K562 (cell line): ENCODE results near the gene DNAH17. TPM values are rescaled to one million over a fixed set of nuclear protein-coding genes. Genes with fewer than 3 reads are reported as not detected.

Experiments used
- ATAC-seq: fragments of 200-7000 bp; cut with Tn5 transposase; 3 replicates; pipeline ENCODE4 v1.9.1; 2020; ENCODE audit warnings: moderate library complexity
- BruUV-seq: library from RNA; stranded (reverse); fragments of 400-500 nt; replicated peaks from 2 replicates; lab custom pipeline; 2021; lab: Mats Ljungman, UMichigan
- CTCF ChIA-PET: fragments of 300-600 bp; formaldehyde crosslinking; extraction: SDS; loops from one replicate; lab custom pipeline; 2021; ENCODE audit warnings: low intra/inter-chr PET ratio; lab: Yijun Ruan, JAX
- POLR2A ChIA-PET: fragments of 300-600, 350-650 bp; sonication (Branson Sonifier 250); formaldehyde crosslinking; extraction: SDS; loops from one replicate; lab custom pipeline; 2021; ENCODE audit warnings: antibody characterized with exemption, inconsistent platforms; lab: Yijun Ruan, JAX
- DNase-seq, 4 experiments: peaks; one replicate each; pipeline versions ENCODE4 v3.0.0 to v3.0.0-alpha.2; 2011 to 2018; ENCODE audit warnings: low spot score in 3 of 4, mixed read lengths in 3 of 4; ENCODE audit errors: extremely low read depth in 1 of 4
- FAIRE-seq: peaks from 2 replicates; lab custom pipeline; 2011; peaks lifted over from hg19 to GRCh38; lab: Jason Lieb, UNC
- H2AFZ ChIP-seq: 2 replicates; pipeline ENCODE4 v1.6.0; 2011; ENCODE audit warnings: low read depth, low read length, control low read depth, inconsistent platforms
- H3K27ac ChIP-seq: fragments of 200-600 bp; 3 replicates; pipeline ENCODE4 v1.8.0; 2011; ENCODE audit warnings: low read depth, mild to moderate bottlenecking, control low read depth, inconsistent platforms, low read length, moderate library complexity, mixed read lengths; ENCODE audit errors: extremely low read depth
- H3K27me3 ChIP-seq, 2 experiments: fragments of 300-600 bp in 1 of 2; 2 replicates in 1 of 2; 3 replicates in 1 of 2; pipeline versions ENCODE4 v1.6.0 to v1.8.0; 2011; ENCODE audit warnings: inconsistent platforms in 2 of 2, low read length in 2 of 2, mild to moderate bottlenecking in 1 of 2, mixed read lengths in 1 of 2, moderate library complexity in 1 of 2; ENCODE audit not compliant: control insufficient read depth in 2 of 2, insufficient read depth in 2 of 2
- H3K36me3 ChIP-seq: fragments of 300-600 bp; 3 replicates; pipeline ENCODE4 v1.8.0; 2011; ENCODE audit warnings: mild to moderate bottlenecking, low read length, inconsistent platforms; ENCODE audit not compliant: control insufficient read depth, insufficient read depth
- H3K4me1 ChIP-seq, 2 experiments: fragments of 200-600 bp in 1 of 2; replicated peaks in 1 of 2; 2 replicates in 1 of 2; 3 replicates in 1 of 2; pipeline versions ENCODE4 v1.5.1 to v1.8.0; 2011; ENCODE audit warnings: inconsistent platforms in 2 of 2, low read length in 2 of 2, mild to moderate bottlenecking in 1 of 2, mixed read lengths in 1 of 2, moderate library complexity in 1 of 2; ENCODE audit not compliant: control insufficient read depth in 2 of 2, insufficient read depth in 2 of 2
- H3K4me2 ChIP-seq: 2 replicates; pipeline ENCODE4 v1.6.1; 2011; ENCODE audit warnings: low read length, control low read depth, inconsistent platforms, mixed read lengths; ENCODE audit not compliant: insufficient read depth
- H3K4me3 ChIP-seq: fragments of 200-600 bp; sonication (generic), shearing (Covaris generic); 2 replicates; pipeline ENCODE4 v1.5.1; 2016; ENCODE audit warnings: control low read depth, inconsistent platforms
- H3K79me2 ChIP-seq: fragments of 200-600 bp; 3 replicates; pipeline ENCODE4 v1.8.0; 2011; ENCODE audit warnings: low read length, inconsistent platforms; ENCODE audit not compliant: control insufficient read depth, insufficient read depth
- H3K9ac ChIP-seq, 2 experiments: 2 replicates each; pipeline versions ENCODE4 v1.6.0 to v1.6.1; 2011; ENCODE audit warnings: low read depth in 2 of 2, low read length in 2 of 2, control low read depth in 1 of 2, inconsistent platforms in 1 of 2, mild to moderate bottlenecking in 1 of 2, mixed read lengths in 1 of 2; ENCODE audit not compliant: insufficient read depth in 1 of 2
- H3K9me1 ChIP-seq: one replicate; pipeline ENCODE4 v1.6.0; 2011; ENCODE audit warnings: inconsistent platforms, mild to moderate bottlenecking, low read length, moderate library complexity; ENCODE audit not compliant: control insufficient read depth, insufficient read depth
- H3K9me3 ChIP-seq: replicated peaks from 2 replicates; pipeline ENCODE4 v1.5.1; 2011; ENCODE audit warnings: low read depth, low read length, inconsistent platforms; ENCODE audit not compliant: control insufficient read depth, insufficient read depth
- H4K20me1 ChIP-seq: replicated peaks from 2 replicates; pipeline ENCODE4 v1.6.1; 2011; ENCODE audit warnings: low read length, inconsistent platforms, mixed read lengths; ENCODE audit not compliant: control insufficient read depth, insufficient read depth
- BRCA1 ChIP-seq, 2 experiments: fragments of 450-650 bp in 1 of 2; sonication (generic) in 1 of 2; formaldehyde crosslinking in 1 of 2; IDR thresholded peaks; 2 replicates each; pipeline versions ENCODE4 v1.5.0 to v1.6.1; 2017 to 2020; ENCODE audit warnings: mild to moderate bottlenecking in 1 of 2, missing genetic modification reagents in 1 of 2
- CHD4 ChIP-seq: fragments of 200-600 bp; sonication (generic); IDR thresholded peaks from 3 replicates; pipeline ENCODE4 v1.6.1; 2012; ENCODE audit warnings: low read depth, mild to moderate bottlenecking, mixed read lengths, low read length, inconsistent platforms; ENCODE audit not compliant: insufficient read depth, insufficient replicate concordance, poor library complexity, severe bottlenecking
- CREM ChIP-seq: IDR thresholded peaks from 2 replicates; pipeline ENCODE4 v1.6.1; 2014; ENCODE audit warnings: antibody characterized with exemption, low read depth
- DIDO1 ChIP-seq: fragments of 450-650 bp; IDR thresholded peaks from 2 replicates; pipeline ENCODE4 v1.6.1; 2016; ENCODE audit warnings: low read depth, missing biosample characterization, missing genetic modification characterization
- EHMT2 ChIP-seq: fragments of 450-650 bp; IDR thresholded peaks from 2 replicates; pipeline ENCODE4 v1.6.1; 2018; ENCODE audit warnings: antibody characterized with exemption
- GABPB2 ChIP-seq: fragments of 250-450 bp; sonication (Bioruptor Pico); conservative IDR thresholded peaks from 2 replicates; pipeline ENCODE4 v1.5.1; 2021; ENCODE audit warnings: mild to moderate bottlenecking
- HEY1 ChIP-seq: fragments of 250-450 bp; sonication (Bioruptor Pico); IDR thresholded peaks from 2 replicates; pipeline ENCODE4 v1.5.0; 2020; ENCODE audit warnings: mild to moderate bottlenecking, moderate library complexity, borderline replicate concordance
- LEF1 ChIP-seq: fragments of 450-650 bp; IDR thresholded peaks from 2 replicates; pipeline ENCODE4 v1.6.1; 2016; ENCODE audit warnings: mild to moderate bottlenecking
- MAFF ChIP-seq: IDR thresholded peaks from 2 replicates; pipeline ENCODE4 v1.6.1; 2012; ENCODE audit warnings: low read length, improper control_type of control experiment
- RAD21 ChIP-seq, 2 experiments: fragments of 250-450 bp in 1 of 2; fragments of 450-650 bp in 1 of 2; sonication (Bioruptor Pico) in 1 of 2; formaldehyde crosslinking in 1 of 2; IDR thresholded peaks in 1 of 2; conservative IDR thresholded peaks in 1 of 2; 2 replicates each; pipeline versions ENCODE4 v1.4.0 to v1.8.0; 2020 to 2022; ENCODE audit warnings: mild to moderate bottlenecking in 2 of 2, moderate library complexity in 1 of 2
- RBBP5 ChIP-seq: fragments of 200-600 bp; sonication (generic); IDR thresholded peaks from 2 replicates; pipeline ENCODE4 v1.6.1; 2012; ENCODE audit warnings: borderline replicate concordance, mild to moderate bottlenecking, low read length, control low read depth, inconsistent platforms; ENCODE audit not compliant: insufficient read depth, poor library complexity, severe bottlenecking
- SREBF2 ChIP-seq: sonication (generic); formaldehyde crosslinking; IDR thresholded peaks from 2 replicates; pipeline ENCODE4 v1.4.0; 2020; ENCODE audit warnings: mild to moderate bottlenecking, missing genetic modification reagents
- ZNF124 ChIP-seq: sonication (generic); formaldehyde crosslinking; IDR thresholded peaks from 2 replicates; pipeline ENCODE4 v1.8.1; 2022; ENCODE audit warnings: missing genetic modification reagents
- ZNF507 ChIP-seq: conservative IDR thresholded peaks from 2 replicates; pipeline ENCODE4 v1.6.1; 2017; ENCODE audit warnings: missing genetic modification characterization, missing compliant biosample characterization
- ZNF778 ChIP-seq: fragments of 450-650 bp; formaldehyde crosslinking; IDR thresholded peaks from 2 replicates; pipeline ENCODE4 v1.4.0; 2020; ENCODE audit warnings: mild to moderate bottlenecking, moderate library complexity
- ZSCAN29 ChIP-seq: fragments of 450-650 bp; IDR thresholded peaks from 2 replicates; pipeline ENCODE4 v1.6.1; 2017
- WGBS: fragments of 100-300 bp; shearing (Covaris generic); methylation state at CpG from one replicate; pipeline ENCODE4 v1.1.6; 2016; ENCODE audit warnings: low coverage, mixed read lengths; ENCODE audit not compliant: insufficient coverage; ENCODE audit errors: missing lambda C conversion rate; 5-methylcytosine and 5-hydroxymethylcytosine counted together
- in situ Hi-C: fragments of 300-500 bp; cut with MboI; formaldehyde crosslinking; loops from 4 replicates; pipeline ENCODE4 v1.15.0; 2018; ENCODE audit warnings: inconsistent platforms, mixed read lengths
- intact Hi-C: fragments of 100-400 bp; cut with micrococcal nuclease; formaldehyde crosslinking; loops from 2 replicates; pipeline ENCODE4 v1.14.2; 2022
- polyA plus RNA-seq, 8 experiments: library from polyadenylated mRNA; depleted of rRNA in 4 of 8; stranded (reverse) in 5 of 8; unstranded in 3 of 8; fragments of >200 nt; fragmentation: Nextera tagmentation in 2 of 8; fragmentation: Illumina TruSeq in 1 of 8; extraction: Ambion mirVana in 2 of 8; extraction: Trizol in 1 of 8; gene quantifications; 2 replicates each; pipeline versions ENCODE4 v1.2.1 to v1.2.3, GENCODE V29; 2011 to 2014; ENCODE audit warnings: inconsistent platforms in 1 of 8, missing spikeins in 1 of 8
- total RNA-seq, 7 experiments: library from RNA; depleted of rRNA in 6 of 7; stranded (reverse); fragments of >200 nt in 6 of 7; fragmentation: Illumina TruSeq in 2 of 7; extraction: Trizol in 2 of 7; gene quantifications; 2 replicates each; pipeline versions ENCODE4 v1.2.1 to v1.2.3, GENCODE V29; 2011 to 2021; ENCODE audit warnings: low replicate concordance in 1 of 7
- TF ChIP-seq, protein P1 (sequence below), 3 experiments: IDR thresholded peaks in 2 of 3; conservative IDR thresholded peaks in 1 of 3; 2 replicates each; pipeline ENCODE4 v1.5.1; 2011 to 2012; ENCODE audit warnings: low read length in 3 of 3, mild to moderate bottlenecking in 3 of 3, control low read depth in 2 of 3, improper control_type of control experiment in 1 of 3, inconsistent platforms in 1 of 3, low read depth in 1 of 3, mixed read lengths in 1 of 3, moderate library complexity in 1 of 3; ENCODE audit not compliant: insufficient read depth in 2 of 3
- TF ChIP-seq, protein P2 (sequence below): fragments of 250-450 bp; sonication (Bioruptor Pico); IDR thresholded peaks from 2 replicates; pipeline ENCODE4 v1.8.0; 2021; ENCODE audit warnings: moderate library complexity, mild to moderate bottlenecking, inconsistent platforms
- TF ChIP-seq, protein P3 (sequence below): fragments of 450-650 bp; IDR thresholded peaks from 2 replicates; pipeline ENCODE4 v1.6.1; 2016; ENCODE audit warnings: low read depth, mild to moderate bottlenecking, moderate library complexity

DNAH17 gene
- total and polyA plus RNA-seq, 9 of the 15 experiments (the other 6 are each of a cell fraction or from before 2014, with no cell fraction given), result under 0.01 to 0.06 (median 0.03) TPM; not detected in 5

DNA sequence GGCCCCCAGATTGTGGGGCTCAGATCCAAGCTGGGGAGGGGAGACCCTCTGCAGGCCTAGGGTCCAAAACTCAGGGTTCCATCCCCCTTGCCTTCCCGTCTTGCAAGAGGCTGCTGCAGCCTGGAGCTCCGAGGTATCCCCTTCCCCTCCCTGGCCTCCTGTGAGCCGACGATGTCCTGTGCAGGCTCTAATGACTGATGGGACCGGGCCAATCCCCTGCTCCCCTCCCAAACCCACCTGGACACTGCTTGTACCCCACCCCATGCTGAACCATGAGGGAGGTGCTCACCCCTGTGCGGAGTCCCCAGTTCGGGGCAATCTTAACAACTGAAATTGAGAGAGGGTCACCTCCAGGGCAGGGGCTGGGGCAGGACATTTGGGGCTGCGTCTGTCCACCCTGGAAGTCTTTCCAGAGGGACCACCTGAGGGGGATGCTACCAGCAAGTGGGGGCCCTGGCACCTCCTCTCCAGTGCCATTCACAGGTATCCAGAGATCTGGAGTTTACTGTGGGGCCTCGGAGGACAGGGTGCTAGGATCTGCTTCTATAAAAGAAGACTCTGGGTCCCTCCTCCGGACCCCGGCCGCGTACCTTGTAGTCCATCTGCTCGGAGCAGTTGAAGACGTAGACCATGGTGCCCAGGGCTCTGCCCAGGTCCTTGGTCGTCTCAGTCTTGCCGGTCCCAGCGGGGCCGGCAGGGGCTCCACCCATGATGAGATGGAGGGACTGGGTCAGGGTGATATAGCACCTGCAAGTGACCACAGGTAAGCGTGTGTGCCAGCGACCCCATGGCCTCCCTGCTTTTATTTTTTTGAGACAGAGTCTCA, 77.3 kb downstream of the DNAH17 start (continued):
- TF ChIP-seq HEY1 (CRISPR knock-in tag), result no peak
- TF ChIP-seq ZNF778 (CRISPR knock-in tag), result no peak
- TF ChIP-seq EHMT2, result no peak
- no peak for TF ChIP-seq ZNF124 (CRISPR knock-in tag)
- no peak for TF ChIP-seq CREM
- TF ChIP-seq ZSCAN29, result no peak
- no peak for TF ChIP-seq MAFF
- no peak for TF ChIP-seq ZNF507 (tag)
- TF ChIP-seq, all 486 proteins: peak for 0

DNA sequence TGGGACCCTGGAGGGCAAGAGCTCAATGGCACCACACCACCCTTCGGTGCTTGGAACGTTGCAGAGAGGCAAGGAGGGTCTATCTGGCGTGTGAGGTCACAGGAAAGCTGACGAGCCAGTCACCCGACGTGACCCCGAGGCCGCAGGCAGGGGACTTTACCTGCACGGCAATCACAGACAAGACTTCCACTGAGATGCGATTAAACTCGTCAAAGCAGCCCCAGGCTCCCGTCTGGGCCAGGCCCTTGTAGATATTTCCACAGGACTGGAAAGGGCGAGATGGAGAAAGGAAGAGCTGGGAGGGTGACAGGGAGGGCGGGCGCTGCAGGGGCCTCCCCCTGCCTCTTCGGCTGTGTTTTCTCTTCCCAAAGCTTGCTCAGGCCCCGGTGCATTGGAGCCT, 78.3 kb downstream of the DNAH17 start:
- no peak for DNase-seq
- no peak for ATAC-seq
- no peak overlapping the region for H3K4me2 ChIP-seq
- H3K9ac ChIP-seq, result 0 out of 4 replicates have a peak overlapping the region, but pooled peaks of 1 of the 2 experiments have one; percentile 17
- peaks cover 53 to 74% of the 10 kb centered on the region in 2 experiments for H3K27me3 ChIP-seq
- H3K4me3 ChIP-seq, result no peak overlapping the region
- no peaks in the 10 kb centered on the region for H3K9me3 ChIP-seq
- H3K27ac ChIP-seq, result no peak overlapping the region
- BruUV-seq, result no TSS peak
- in situ Hi-C loops, result no loop called here
- ChIA-PET POLR2A (no interaction called here), CTCF (no interaction called here)
- H3K36me3 ChIP-seq, result no peaks in the 10 kb centered on the region
- intact Hi-C loops, result loop anchor here (5.0 kb wide), 1 partner anchor 208 kb away; no protein-coding TSS in a partner anchor
- no peaks in the 10 kb centered on the region for H3K9me1 ChIP-seq
- H3K4me1 ChIP-seq, result peaks cover 0 to 3% of the 10 kb centered on the region in 2 experiments; a peak in 1 of 5 replicates
- H3K79me2 ChIP-seq, result no peaks in the 10 kb centered on the region
- no peak for FAIRE-seq
- no peaks in the 10 kb centered on the region; the same call in 1 of the 2 replicates for H4K20me1 ChIP-seq
- H2AFZ ChIP-seq, result no peak overlapping the region
- 0% methylated on average over 16 of the region's 17 CpGs for WGBS
- TF ChIP-seq, protein P1, sequence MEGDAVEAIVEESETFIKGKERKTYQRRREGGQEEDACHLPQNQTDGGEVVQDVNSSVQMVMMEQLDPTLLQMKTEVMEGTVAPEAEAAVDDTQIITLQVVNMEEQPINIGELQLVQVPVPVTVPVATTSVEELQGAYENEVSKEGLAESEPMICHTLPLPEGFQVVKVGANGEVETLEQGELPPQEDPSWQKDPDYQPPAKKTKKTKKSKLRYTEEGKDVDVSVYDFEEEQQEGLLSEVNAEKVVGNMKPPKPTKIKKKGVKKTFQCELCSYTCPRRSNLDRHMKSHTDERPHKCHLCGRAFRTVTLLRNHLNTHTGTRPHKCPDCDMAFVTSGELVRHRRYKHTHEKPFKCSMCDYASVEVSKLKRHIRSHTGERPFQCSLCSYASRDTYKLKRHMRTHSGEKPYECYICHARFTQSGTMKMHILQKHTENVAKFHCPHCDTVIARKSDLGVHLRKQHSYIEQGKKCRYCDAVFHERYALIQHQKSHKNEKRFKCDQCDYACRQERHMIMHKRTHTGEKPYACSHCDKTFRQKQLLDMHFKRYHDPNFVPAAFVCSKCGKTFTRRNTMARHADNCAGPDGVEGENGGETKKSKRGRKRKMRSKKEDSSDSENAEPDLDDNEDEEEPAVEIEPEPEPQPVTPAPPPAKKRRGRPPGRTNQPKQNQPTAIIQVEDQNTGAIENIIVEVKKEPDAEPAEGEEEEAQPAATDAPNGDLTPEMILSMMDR (IDR thresholded peaks at IDR 0.05 in 2 of 3, conservative IDR thresholded peaks at IDR 0.05 in 1 of 3; ENCODE audit: insufficient read depth in 2 of 3, low read depth in 1 of 3, low read length in 3 of 3), result no peak
- TF ChIP-seq RBBP5 (no peak), SREBF2 (CRISPR knock-in tag) (no peak), DIDO1 (tag) (no peak), CHD4 (no peak), RAD21 (CRISPR knock-in tag; conservative IDR thresholded peaks at IDR 0.05 in 1 of 2, IDR thresholded peaks at IDR 0.05 in 1 of 2) (no peak), BRCA1 (IDR thresholded peaks at IDR 0.05) (no peak), BRCA1 (CRISPR knock-in tag; IDR thresholded peaks at IDR 0.05) (no peak), GABPB2 (CRISPR knock-in tag) (no peak), LEF1 (no peak)
- TF ChIP-seq, protein P2, sequence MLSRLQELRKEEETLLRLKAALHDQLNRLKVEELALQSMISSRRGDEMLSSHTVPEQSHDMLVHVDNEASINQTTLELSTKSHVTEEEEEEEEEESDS, result no peak
- TF ChIP-seq, protein P3, sequence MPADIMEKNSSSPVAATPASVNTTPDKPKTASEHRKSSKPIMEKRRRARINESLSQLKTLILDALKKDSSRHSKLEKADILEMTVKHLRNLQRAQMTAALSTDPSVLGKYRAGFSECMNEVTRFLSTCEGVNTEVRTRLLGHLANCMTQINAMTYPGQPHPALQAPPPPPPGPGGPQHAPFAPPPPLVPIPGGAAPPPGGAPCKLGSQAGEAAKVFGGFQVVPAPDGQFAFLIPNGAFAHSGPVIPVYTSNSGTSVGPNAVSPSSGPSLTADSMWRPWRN, result no peak
